Gastroesophageal sphincter (tissue), 4 donors: ENCODE data around the gene ATG2A. TPM values are rescaled to one million over a fixed set of nuclear protein-coding genes. Genes with fewer than 3 reads are reported as not detected.

ENCODE experiments used
- ATAC-seq: fragments of 150-250 bp; one replicate; pipeline ENCODE4 v1.9.1; 2016; ENCODE audit warnings: mild to moderate bottlenecking, moderate library complexity
- H3K27ac ChIP-seq, 4 donors: fragments of 200-600 bp; sonication (generic) in 3 of 4; 1 replicate in 3 of 4; 2 replicates in 1 of 4; pipeline ENCODE4 v1.5.1; 2016 to 2019
- H3K27me3 ChIP-seq: fragments of 200-600 bp; sonication (generic); one replicate; pipeline ENCODE4 v1.5.1; 2019
- H3K36me3 ChIP-seq, 2 donors: fragments of 200-600 bp; sonication (generic); one replicate each; pipeline ENCODE4 v1.5.1; 2019; ENCODE audit warnings: control low read depth in 1 of 2
- H3K4me1 ChIP-seq, 3 donors: fragments of 200-600 bp; sonication (generic); 1 replicate in 2 of 3; 2 replicates in 1 of 3; pipeline ENCODE4 v1.5.1; 2016 to 2019; ENCODE audit warnings: control low read depth in 2 of 3
- H3K4me3 ChIP-seq, 2 donors: fragments of 200-600 bp; sonication (generic); one replicate each; pipeline ENCODE4 v1.5.1; 2019; ENCODE audit warnings: mild to moderate bottlenecking in 1 of 2, moderate library complexity in 1 of 2
- H3K9me3 ChIP-seq, 3 donors: fragments of 200-600 bp; sonication (generic); one replicate each; pipeline ENCODE4 v1.5.1; 2017 to 2019; ENCODE audit warnings: control low read depth in 2 of 3
- CTCF ChIP-seq, 4 experiments: fragments of 200-600 bp in 2 of 4; fragments of 450-650 bp in 2 of 4; sonication (generic) in 1 of 4; IDR thresholded peaks; one replicate each; pipeline ENCODE4 v1.5.1; 2017 to 2019; ENCODE audit warnings: antibody characterized with exemption in 4 of 4, mild to moderate bottlenecking in 2 of 4, moderate library complexity in 2 of 4
- EP300 ChIP-seq: sonication (generic); formaldehyde crosslinking; IDR thresholded peaks from one replicate; pipeline ENCODE4 v1.6.1; 2017; ENCODE audit warnings: antibody characterized with exemption, mild to moderate bottlenecking
- POLR2A ChIP-seq, 2 donors: fragments of 450-650 bp; IDR thresholded peaks; one replicate each; pipeline ENCODE4 v1.6.1; 2017; ENCODE audit warnings: antibody characterized with exemption in 2 of 2, mild to moderate bottlenecking in 2 of 2, moderate library complexity in 1 of 2
- POLR2AphosphoS5 ChIP-seq: sonication (generic); formaldehyde crosslinking; IDR thresholded peaks from one replicate; pipeline ENCODE4 v1.6.1; 2017; ENCODE audit warnings: antibody characterized with exemption
- WGBS, 2 donors: methylation state at CpG; one replicate each; pipeline ENCODE4 v1.1.5; 2018; ENCODE audit warnings: low coverage in 1 of 2; 5-methylcytosine and 5-hydroxymethylcytosine counted together
- total RNA-seq, 4 donors: library from RNA; depleted of rRNA; stranded (reverse); fragments of >200 nt; gene quantifications; one replicate each; pipeline ENCODE4 v1.1.0, GENCODE V29; 2016

The ATG2A gene
- total RNA-seq, 4 donors from 2014 or later, result 18.8 to 27.2 (median 26.3) TPM

GRCh38 chr11:64892411-64892831, 24.6 kb downstream of the ATG2A start:
- Histone ChIP-seq H3K27ac (no peak overlapping the region), H3K9me3 (no peaks in the 10 kb centered on the region), H3K4me3 (no peak overlapping the region), H3K36me3 (peaks cover 0 to 31% of the 10 kb centered on the region in 2 donors), H3K4me1 (peaks cover 0 to 25% (median 15%) of the 10 kb centered on the region in 3 donors), H3K27me3 (no peaks in the 10 kb centered on the region)
- WGBS, 2 donors, result 80 to 88% methylated on average over 7 to 9 of the region's 11 CpGs
- ATAC-seq, result no peak
- TF ChIP-seq POLR2A (IDR thresholded peaks at IDR 0.05) (no peak), CTCF (IDR thresholded peaks at IDR 0.05) (no peak), POLR2AphosphoS5 (no peak), EP300 (no peak)

GRCh38 chr11:64891880-64892279, 25.1 kb downstream of the ATG2A start:
- Histone ChIP-seq H3K36me3 (peaks cover 0 to 25% of the 10 kb centered on the region in 2 donors), H3K27ac (no peak overlapping the region), H3K4me1 (peaks cover 0 to 29% (median 15%) of the 10 kb centered on the region in 3 donors), H3K27me3 (no peaks in the 10 kb centered on the region), H3K4me3 (no peak overlapping the region), H3K9me3 (no peaks in the 10 kb centered on the region)
- no peak for ATAC-seq
- WGBS, 2 donors, result 83 to 91% methylated on average over 4 of the region's 5 CpGs
- TF ChIP-seq EP300 (no peak), POLR2AphosphoS5 (no peak), CTCF (IDR thresholded peaks at IDR 0.05) (no peak), POLR2A (IDR thresholded peaks at IDR 0.05) (no peak)

DNA sequence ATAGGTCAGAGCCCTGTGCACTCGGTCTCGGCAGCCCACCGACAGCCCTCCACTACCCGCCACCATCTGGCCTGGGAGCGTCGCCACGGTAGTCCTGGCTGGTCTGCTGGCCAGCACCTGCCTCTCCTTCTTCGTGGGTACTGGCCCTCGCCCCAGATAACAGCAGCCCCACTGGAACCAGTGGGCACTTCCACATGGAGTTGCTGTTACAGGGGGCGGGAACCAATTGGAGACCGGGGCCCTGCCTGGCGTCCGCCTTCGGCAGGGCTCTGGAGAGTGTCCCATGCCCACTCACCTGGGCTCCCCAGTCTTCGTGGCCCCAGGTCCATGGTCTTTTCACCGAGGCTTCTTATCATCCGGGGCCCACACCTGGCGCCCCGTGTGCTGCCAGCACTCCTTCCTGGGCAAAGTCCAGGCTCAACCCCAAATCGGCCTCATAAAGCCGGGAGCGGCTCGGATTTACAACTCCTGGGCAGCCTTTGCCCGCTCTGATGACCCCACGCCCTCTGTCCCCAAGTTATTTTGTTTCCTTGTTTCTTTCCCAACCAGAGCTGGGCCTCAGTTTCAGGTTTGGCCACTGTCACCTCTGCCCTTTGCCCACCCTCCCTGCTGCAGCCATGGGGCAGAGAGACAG, 25.7 kb downstream of the ATG2A start:
- no peak overlapping the region for H3K27ac ChIP-seq
- 100% methylated on average over 4 of the region's 25 CpGs; no CpG with 5 or more reads in 1 of the 2 donors for WGBS, 2 donors
- H3K27me3 ChIP-seq, result no peaks in the 10 kb centered on the region
- H3K4me3 ChIP-seq, result no peak overlapping the region
- H3K36me3 ChIP-seq, result peaks cover 0 to 20% of the 10 kb centered on the region in 2 donors
- TF ChIP-seq POLR2A (IDR thresholded peaks at IDR 0.05), result no peak
- no peak for TF ChIP-seq CTCF (IDR thresholded peaks at IDR 0.05)
- TF ChIP-seq EP300, result no peak
- peaks cover 0 to 29% (median 15%) of the 10 kb centered on the region in 3 donors for H3K4me1 ChIP-seq
- no peak for ATAC-seq
- H3K9me3 ChIP-seq, result no peaks in the 10 kb centered on the region

DNA sequence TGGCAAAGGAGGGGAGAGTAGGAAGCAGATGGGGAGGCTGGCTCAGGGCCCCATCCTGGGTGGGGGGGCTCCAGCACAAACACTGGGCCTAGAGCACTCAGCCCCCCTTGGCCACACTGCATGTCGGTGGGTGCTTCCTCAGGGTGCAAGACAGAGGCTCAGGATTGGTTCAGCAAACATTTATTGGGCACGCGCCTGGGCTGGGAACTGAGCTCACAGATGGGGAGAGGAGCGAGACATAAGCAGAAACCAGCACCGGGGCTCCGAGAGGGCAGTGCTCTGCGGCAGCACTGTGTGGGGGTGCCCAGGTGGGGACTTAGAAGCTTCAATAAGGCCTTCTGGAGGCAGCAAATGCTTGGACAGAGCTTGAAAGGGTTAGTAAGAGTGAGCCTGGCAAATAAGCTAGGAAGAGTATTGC, 26.5 kb downstream of the ATG2A start:
- H3K27ac ChIP-seq, result no peak overlapping the region
- ATAC-seq, result no peak
- H3K4me1 ChIP-seq, result peaks cover 0 to 29% (median 15%) of the 10 kb centered on the region in 3 donors
- no peaks in the 10 kb centered on the region for H3K27me3 ChIP-seq
- no peak overlapping the region for H3K4me3 ChIP-seq
- no peaks in the 10 kb centered on the region for H3K9me3 ChIP-seq
- 92 to 100% methylated on average over 2 to 3 of the region's 7 CpGs for WGBS, 2 donors
- peaks cover 0 to 12% of the 10 kb centered on the region in 2 donors for H3K36me3 ChIP-seq
- TF ChIP-seq POLR2AphosphoS5 (no peak), CTCF (IDR thresholded peaks at IDR 0.05) (no peak), EP300 (no peak), POLR2A (IDR thresholded peaks at IDR 0.05) (no peak)
